Right lobe of liver (tissue), 6 donors: ENCODE measurements around the gene ANAPC7. TPM values are rescaled to one million over a fixed set of nuclear protein-coding genes. Genes with fewer than 3 reads are reported as not detected.
"Not testable (repeated sequence)": the region's sequence is repeated elsewhere in the genome, so short reads cannot be mapped to it uniquely, and the experiment has no call there.

Experiments
- ATAC-seq, 4 donors: fragments of 200-7000 bp; cut with Tn5 transposase; one replicate each; pipeline ENCODE4 v1.9.1; 2020; ENCODE audit warnings: mild to moderate bottlenecking in 4 of 4, moderate library complexity in 4 of 4
- DNase-seq, 3 donors: peaks; one replicate each; pipeline ENCODE4 v3.0.0-alpha.2; 2020
- H3K27ac ChIP-seq, 3 donors: fragments of 200-600 bp; one replicate each; pipeline ENCODE4 v1.8.0; 2022
- H3K27me3 ChIP-seq, 2 donors: fragments of 200-600 bp; one replicate each; pipeline ENCODE4 v1.8.0; 2022
- H3K36me3 ChIP-seq, 4 donors: fragments of 200-600 bp; sonication (generic) in 1 of 4; one replicate each; pipeline versions ENCODE4 v1.5.1 to v1.8.0; 2017 to 2022; ENCODE audit warnings: control low read depth in 1 of 4
- H3K4me1 ChIP-seq, 4 donors: fragments of 200-600 bp; sonication (generic) in 1 of 4; one replicate each; pipeline versions ENCODE4 v1.5.1 to v1.8.0; 2017 to 2022; ENCODE audit warnings: control low read depth in 1 of 4
- H3K4me3 ChIP-seq, 3 donors: fragments of 200-600 bp; one replicate each; pipeline ENCODE4 v1.8.0; 2022
- H3K9me3 ChIP-seq, 4 donors: fragments of 200-600 bp; sonication (generic) in 1 of 4; one replicate each; pipeline versions ENCODE4 v1.5.1 to v1.8.0; 2017 to 2022; ENCODE audit warnings: control low read depth in 1 of 4
- POLR2A ChIP-seq: fragments of 450-650 bp; IDR thresholded peaks from one replicate; pipeline ENCODE4 v1.6.1; 2017; ENCODE audit warnings: antibody characterized with exemption, mild to moderate bottlenecking
- WGBS: methylation state at CpG from one replicate; pipeline ENCODE4 v1.1.6; 2018; ENCODE audit warnings: low coverage, low lambda C conversion rate; ENCODE audit not compliant: insufficient coverage; ENCODE audit errors: missing lambda C conversion rate; 5-methylcytosine and 5-hydroxymethylcytosine counted together
- intact Hi-C, 2 donors: fragments of 100-400 bp; cut with DNase I; formaldehyde crosslinking; loops; one replicate each; pipeline versions ENCODE4 v1.11.2 to v1.14.1; 2022
- total RNA-seq, 6 experiments: library from RNA; depleted of rRNA in 2 of 6; stranded (reverse); fragments of >200 nt in 2 of 6; fragmentation: NEBNext Ultra II Directional in 3 of 6; extraction: Animal tissue kit (Norgen Biotek cat#: 25700) in 3 of 6; gene quantifications; one replicate each; pipeline versions ENCODE4 v1.1.0 to v1.2.4, GENCODE V29; 2016 to 2023
- TF ChIP-seq, protein P1 (sequence below), 4 donors: fragments of 200-600 bp in 3 of 4; fragments of 450-650 bp in 1 of 4; IDR thresholded peaks; one replicate each; pipeline versions ENCODE4 v1.5.1 to v1.8.0; 2016 to 2022; ENCODE audit warnings: antibody characterized with exemption in 4 of 4, mild to moderate bottlenecking in 2 of 4
- donor health status: DM: no; HTN: yes; CAD: no.
- donor health status: DM: no; HTN: no; CAD: no.
- donor health status: DM: no; HTN: no; CAD: no.
- donor health status: DM: no; HTN: yes; CAD: no.
- donor health status: DM: no; HTN: yes; CAD: no.

Gene ANAPC7
- total RNA-seq, 6 experiments from 2014 or later, result 14.6 to 22.8 (median 18.0) TPM

DNA sequence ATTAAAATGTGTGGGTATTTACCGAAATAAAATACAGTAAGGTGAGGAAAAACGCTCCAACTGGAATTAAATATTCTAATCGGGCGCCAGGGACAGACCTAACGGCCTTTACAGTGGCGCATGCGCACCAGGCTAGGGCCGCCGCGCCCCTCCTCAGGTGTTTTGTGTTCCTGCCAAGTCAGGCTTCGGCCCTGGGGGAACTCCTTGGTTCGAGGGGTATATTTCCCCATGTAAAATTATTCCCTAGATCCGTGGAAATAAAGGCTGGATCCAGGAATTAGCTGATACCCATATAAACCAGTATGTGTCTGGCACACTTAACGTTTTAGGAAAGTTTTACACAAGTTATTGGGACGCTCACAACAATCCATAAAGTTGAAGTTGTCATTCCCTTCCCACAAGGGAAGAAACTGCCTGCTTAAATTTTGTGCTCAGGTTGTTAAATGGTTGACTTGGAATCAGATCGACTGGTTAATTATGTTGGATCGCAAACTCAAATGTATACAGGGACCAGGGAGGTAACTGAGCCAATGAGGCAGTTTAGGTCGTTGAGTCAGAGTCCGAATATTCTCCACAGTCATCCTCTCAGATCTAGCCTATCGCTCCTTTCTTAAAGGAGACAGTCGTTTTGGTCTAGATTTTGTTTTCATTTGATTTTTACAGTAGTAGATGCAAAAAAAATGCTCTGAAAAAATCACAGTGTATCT lies 621 bp upstream of the ANAPC7 start:
- TF ChIP-seq, protein P1, sequence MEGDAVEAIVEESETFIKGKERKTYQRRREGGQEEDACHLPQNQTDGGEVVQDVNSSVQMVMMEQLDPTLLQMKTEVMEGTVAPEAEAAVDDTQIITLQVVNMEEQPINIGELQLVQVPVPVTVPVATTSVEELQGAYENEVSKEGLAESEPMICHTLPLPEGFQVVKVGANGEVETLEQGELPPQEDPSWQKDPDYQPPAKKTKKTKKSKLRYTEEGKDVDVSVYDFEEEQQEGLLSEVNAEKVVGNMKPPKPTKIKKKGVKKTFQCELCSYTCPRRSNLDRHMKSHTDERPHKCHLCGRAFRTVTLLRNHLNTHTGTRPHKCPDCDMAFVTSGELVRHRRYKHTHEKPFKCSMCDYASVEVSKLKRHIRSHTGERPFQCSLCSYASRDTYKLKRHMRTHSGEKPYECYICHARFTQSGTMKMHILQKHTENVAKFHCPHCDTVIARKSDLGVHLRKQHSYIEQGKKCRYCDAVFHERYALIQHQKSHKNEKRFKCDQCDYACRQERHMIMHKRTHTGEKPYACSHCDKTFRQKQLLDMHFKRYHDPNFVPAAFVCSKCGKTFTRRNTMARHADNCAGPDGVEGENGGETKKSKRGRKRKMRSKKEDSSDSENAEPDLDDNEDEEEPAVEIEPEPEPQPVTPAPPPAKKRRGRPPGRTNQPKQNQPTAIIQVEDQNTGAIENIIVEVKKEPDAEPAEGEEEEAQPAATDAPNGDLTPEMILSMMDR (IDR thresholded peaks at IDR 0.05), result peak in 1 of 4 donors; percentile 10
- TF ChIP-seq POLR2A, result no peak
- 26% methylated on average over 19 of the region's 21 CpGs for WGBS
- H3K9me3 ChIP-seq, result no peaks in the 10 kb centered on the region
- no peaks in the 10 kb centered on the region for H3K27me3 ChIP-seq
- H3K36me3 ChIP-seq, result no peaks in the 10 kb centered on the region
- peak overlapping the region; percentile 93 to 98 (median 94) for H3K27ac ChIP-seq
- peak; percentile 76 to 89 (median 82) for ATAC-seq
- intact Hi-C loops, result no loop called here
- peak; percentile 71 to 77 (median 72) for DNase-seq
- H3K4me1 ChIP-seq, result peaks cover 0 to 10% (median 4%) of the 10 kb centered on the region in 4 donors
- H3K4me3 ChIP-seq, result peak overlapping the region; percentile 93 to 100 (median 98)

DNA sequence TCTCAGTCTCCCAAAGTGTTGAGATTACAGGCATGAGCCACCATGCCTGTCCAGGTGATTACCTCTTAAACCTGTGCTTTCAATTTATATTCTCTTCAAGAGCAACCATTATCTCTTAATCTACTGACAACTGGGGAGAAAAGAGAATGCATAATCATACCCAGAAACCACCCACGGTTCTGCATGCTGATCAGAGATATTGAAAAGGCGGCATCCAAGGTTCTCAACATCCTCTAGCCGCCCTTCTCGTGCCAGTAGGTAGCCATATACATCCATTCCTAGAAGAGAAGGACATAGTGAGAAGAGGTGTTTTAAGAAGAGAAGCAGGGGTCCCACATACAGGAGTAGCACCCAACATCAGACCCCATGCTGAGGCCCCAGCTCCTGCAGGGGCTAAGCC lies 20.8 kb downstream of the ANAPC7 start:
- TF ChIP-seq, protein P1 (IDR thresholded peaks at IDR 0.05), result no peak
- no peak for TF ChIP-seq POLR2A

DNA sequence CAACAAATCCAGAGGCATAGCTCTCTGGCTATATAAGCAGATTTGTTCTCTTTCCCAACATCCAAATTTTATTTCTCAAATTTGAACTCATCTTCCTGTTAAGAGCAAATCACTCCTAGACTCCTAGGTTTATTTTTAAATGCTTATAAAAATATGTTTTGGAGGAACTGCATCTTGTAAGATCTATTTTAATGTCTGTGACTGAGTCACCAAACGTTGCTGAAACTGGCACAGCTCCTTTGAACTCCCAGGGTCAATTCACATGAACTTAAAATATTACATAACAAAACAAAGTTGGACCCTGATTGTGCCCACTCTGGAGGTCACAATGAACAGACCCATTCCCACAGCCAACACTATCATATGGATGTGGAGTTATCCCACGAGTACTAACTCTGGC lies 23.9 kb downstream of the ANAPC7 start:
- Histone ChIP-seq H3K4me3 (no peak overlapping the region), H3K36me3 (peaks cover 0 to 82% (median 25%) of the 10 kb centered on the region in 4 donors), H3K9me3 (no peaks in the 10 kb centered on the region), H3K4me1 (no peaks in the 10 kb centered on the region), H3K27ac (no peak overlapping the region), H3K27me3 (no peaks in the 10 kb centered on the region)
- intact Hi-C loops, result no loop called here
- WGBS, result 62% methylated on average over 2 of the region's 2 CpGs
- ATAC-seq (no peak), DNase-seq (no peak)
- TF ChIP-seq, protein P1 (IDR thresholded peaks at IDR 0.05), result no peak
- no peak for TF ChIP-seq POLR2A

More for the DNA sequence above, 20.8 kb downstream of the ANAPC7 start:
- Histone ChIP-seq H3K4me1 (no peaks in the 10 kb centered on the region), H3K36me3 (peaks cover 0 to 81% (median 20%) of the 10 kb centered on the region in 4 donors), H3K4me3 (no peak overlapping the region), H3K9me3 (no peaks in the 10 kb centered on the region), H3K27me3 (no peaks in the 10 kb centered on the region), H3K27ac (no peak overlapping the region)
- DNase-seq (no peak), ATAC-seq (no peak)
- intact Hi-C loops, result no loop called here
- WGBS, result 96% methylated on average over 2 of the region's 4 CpGs

DNA sequence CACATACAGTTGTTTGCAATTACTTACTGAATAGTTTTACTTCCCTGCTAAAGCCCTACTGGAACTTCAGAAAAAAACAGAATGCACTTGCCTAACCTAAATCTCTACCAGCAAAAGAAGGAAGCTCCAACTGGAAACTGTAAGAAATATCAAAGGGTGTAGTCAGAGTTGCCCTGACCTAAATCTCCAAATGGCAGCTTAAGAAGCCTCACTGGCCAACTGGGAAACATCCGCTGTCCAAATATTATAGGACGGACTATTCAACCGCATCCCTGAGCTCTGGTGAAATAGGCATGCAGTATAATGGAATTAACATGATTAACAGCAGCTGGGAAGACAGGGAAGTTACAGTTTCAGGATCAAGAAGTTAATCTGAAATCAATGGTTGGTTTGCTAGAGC lies 24.3 kb downstream of the ANAPC7 start:
- intact Hi-C loops, result no loop called here
- DNase-seq, result no peak
- Histone ChIP-seq H3K27me3 (no peaks in the 10 kb centered on the region), H3K4me3 (no peak overlapping the region), H3K9me3 (no peaks in the 10 kb centered on the region), H3K36me3 (peaks cover 0 to 86% (median 27%) of the 10 kb centered on the region in 4 donors), H3K4me1 (no peaks in the 10 kb centered on the region), H3K27ac (no peak overlapping the region)
- WGBS, result 94% methylated on average over 3 of the region's 3 CpGs
- TF ChIP-seq, protein P1 (IDR thresholded peaks at IDR 0.05), result no peak
- TF ChIP-seq POLR2A, result no peak
- peak in 1 of 4 donors; percentile 40 for ATAC-seq

DNA sequence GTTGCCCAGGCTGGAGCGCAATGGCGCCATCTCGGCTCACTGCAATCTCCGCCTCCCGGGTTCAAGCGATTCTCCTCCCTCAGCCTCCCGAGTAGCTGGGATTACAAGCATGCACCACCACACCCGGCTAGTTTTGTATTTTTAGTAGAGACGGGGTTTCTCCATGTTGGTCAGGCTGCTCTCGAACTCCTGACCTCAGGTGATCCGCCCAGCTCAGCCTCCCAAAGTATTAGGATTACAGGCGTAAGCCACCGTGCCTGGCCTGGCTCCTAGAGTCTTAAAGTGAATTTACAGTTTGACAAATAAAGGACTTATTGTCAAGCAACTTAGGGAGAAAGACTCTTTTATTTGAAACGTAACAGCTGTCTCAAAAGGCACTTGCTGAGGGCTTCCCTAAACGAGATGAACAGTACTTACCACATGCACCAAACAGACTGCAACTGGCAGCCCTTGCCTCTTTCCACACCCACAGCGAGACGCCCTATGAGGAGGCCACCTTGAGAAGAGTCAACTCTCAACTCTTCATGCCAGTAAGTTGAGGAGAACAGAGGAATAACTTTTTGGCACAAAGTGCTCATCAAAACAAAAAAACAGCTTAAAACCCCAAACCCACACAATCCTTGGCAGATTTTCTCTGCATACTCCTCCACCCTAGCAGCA lies 25.2 kb downstream of the ANAPC7 start:
- H3K27ac ChIP-seq, H3K27me3 ChIP-seq, H3K4me3 ChIP-seq, intact Hi-C loops, ATAC-seq, H3K9me3 ChIP-seq, H3K4me1 ChIP-seq, DNase-seq: not testable (repeated sequence)
- WGBS, result 93% methylated on average over 13 of the region's 17 CpGs
- H3K36me3 ChIP-seq, result peaks cover 0 to 95% (median 27%) of the 10 kb centered on the region in 4 donors
